HepG2 (cell line): ENCODE data around the gene PALM. TPM values are rescaled to one million over a fixed set of nuclear protein-coding genes. Genes with fewer than 3 reads are reported as not detected.
A peak's percentile ranks its signal among the peaks of the same experiment; 100 is the strongest.

ENCODE experiments used
- ATRX ChIP-seq: sonication (generic); formaldehyde crosslinking; IDR thresholded peaks from 2 replicates; pipeline ENCODE4 v1.4.0; 2020; ENCODE audit warnings: missing genetic modification reagents, borderline replicate concordance
- BCL6 ChIP-seq: IDR thresholded peaks from 2 replicates; pipeline ENCODE4 v1.6.1; 2016; ENCODE audit warnings: missing genetic modification reagents, missing compliant biosample characterization
- CTCF ChIP-seq: sonication (generic); formaldehyde crosslinking; IDR thresholded peaks from 2 replicates; pipeline ENCODE4 v1.5.0; 2020; ENCODE audit warnings: mild to moderate bottlenecking, missing genetic modification reagents, moderate library complexity
- FOSL1 ChIP-seq: sonication (generic); formaldehyde crosslinking; IDR thresholded peaks from 2 replicates; pipeline ENCODE4 v1.9.0; 2021; ENCODE audit warnings: missing genetic modification reagents, borderline replicate concordance
- GATA4 ChIP-seq: sonication (generic); IDR thresholded peaks from 2 replicates; pipeline ENCODE4 v1.6.1; 2016; ENCODE audit warnings: antibody characterized with exemption, low read depth, borderline replicate concordance
- KLF16 ChIP-seq, 2 experiments: sonication (generic) in 1 of 2; formaldehyde crosslinking in 1 of 2; IDR thresholded peaks; 2 replicates each; pipeline versions ENCODE4 v1.6.1 to v1.8.0; 2016 to 2023; ENCODE audit warnings: missing genetic modification reagents in 2 of 2, missing compliant biosample characterization in 1 of 2
- MAF1 ChIP-seq: sonication (generic); formaldehyde crosslinking; IDR thresholded peaks from 2 replicates; pipeline ENCODE4 v1.5.0; 2020; ENCODE audit warnings: missing genetic modification reagents, borderline replicate concordance
- MIER3 ChIP-seq: IDR thresholded peaks from 2 replicates; pipeline ENCODE4 v1.6.1; 2016; ENCODE audit warnings: missing compliant biosample characterization, borderline replicate concordance
- MYNN ChIP-seq: sonication (generic); formaldehyde crosslinking; IDR thresholded peaks from 2 replicates; pipeline ENCODE4 v1.4.0; 2020; ENCODE audit warnings: mild to moderate bottlenecking, low read depth, missing genetic modification reagents
- PHF20 ChIP-seq: sonication (generic); formaldehyde crosslinking; IDR thresholded peaks from 2 replicates; pipeline ENCODE4 v1.5.0; 2020; ENCODE audit warnings: mild to moderate bottlenecking, missing genetic modification reagents
- POGZ ChIP-seq: sonication (generic); formaldehyde crosslinking; IDR thresholded peaks from 2 replicates; pipeline ENCODE4 v1.4.0; 2020; ENCODE audit warnings: mild to moderate bottlenecking, missing genetic modification reagents
- SNRNP70 ChIP-seq: fragments of 200-400 bp; formaldehyde crosslinking; IDR thresholded peaks from 2 replicates; pipeline ENCODE4 v1.6.1; 2017; ENCODE audit warnings: mild to moderate bottlenecking, low read depth, low read length, moderate library complexity
- TBL1XR1 ChIP-seq: fragments of 150-350 bp; IDR thresholded peaks from 2 replicates; pipeline ENCODE4 v1.6.1; 2014; ENCODE audit warnings: borderline replicate concordance, low read length; ENCODE audit not compliant: partially characterized antibody
- TERF1 ChIP-seq: sonication (generic); formaldehyde crosslinking; IDR thresholded peaks from 2 replicates; pipeline ENCODE4 v1.8.0; 2022; ENCODE audit warnings: mild to moderate bottlenecking, missing genetic modification reagents, moderate library complexity
- ZBTB26 ChIP-seq: IDR thresholded peaks from 2 replicates; pipeline ENCODE4 v1.6.1; 2016; ENCODE audit warnings: missing compliant biosample characterization, missing genetic modification reagents, borderline replicate concordance
- ZC3H13 ChIP-seq: sonication (generic); formaldehyde crosslinking; IDR thresholded peaks from 2 replicates; pipeline ENCODE4 v1.8.1; 2023; ENCODE audit warnings: mild to moderate bottlenecking, missing genetic modification reagents, moderate library complexity
- ZNF136 ChIP-seq: sonication (generic); formaldehyde crosslinking; IDR thresholded peaks from 2 replicates; pipeline ENCODE4 v1.8.1; 2022; ENCODE audit warnings: low read depth, mild to moderate bottlenecking, moderate library complexity, missing genetic modification reagents
- ZNF180 ChIP-seq: sonication (generic); formaldehyde crosslinking; IDR thresholded peaks from 2 replicates; pipeline ENCODE4 v1.4.0; 2020; ENCODE audit warnings: low read depth, missing genetic modification reagents, borderline replicate concordance
- ZNF326 ChIP-seq: sonication (generic); formaldehyde crosslinking; IDR thresholded peaks from 2 replicates; pipeline ENCODE4 v1.4.0; 2020; ENCODE audit warnings: missing genetic modification reagents, borderline replicate concordance
- ZNF780A ChIP-seq: sonication (generic); formaldehyde crosslinking; IDR thresholded peaks from 2 replicates; pipeline ENCODE4 v1.8.0; 2022; ENCODE audit warnings: mild to moderate bottlenecking, missing genetic modification reagents, moderate library complexity
- ZNF878 ChIP-seq: sonication (generic); formaldehyde crosslinking; IDR thresholded peaks from 2 replicates; pipeline ENCODE4 v1.8.1; 2023; ENCODE audit warnings: mild to moderate bottlenecking, missing genetic modification reagents, moderate library complexity
- polyA plus RNA-seq, 8 experiments: library from polyadenylated mRNA; depleted of rRNA in 3 of 8; stranded (reverse) in 7 of 8; unstranded in 1 of 8; fragments of >200 nt; fragmentation: Illumina TruSeq in 4 of 8; extraction: Trizol in 4 of 8; gene quantifications; 2 replicates each; pipeline versions ENCODE4 v1.2.1 to v1.2.3, GENCODE V29; 2011 to 2016; ENCODE audit warnings: low read depth in 4 of 8, missing spikeins in 1 of 8, mixed read lengths in 1 of 8; ENCODE audit not compliant: insufficient read depth in 1 of 8
- total RNA-seq, 5 experiments: library from RNA; depleted of rRNA; stranded (reverse); fragments of >200 nt; fragmentation: Illumina TruSeq; extraction: Trizol; gene quantifications; 2 replicates each; pipeline ENCODE4 v1.2.3, GENCODE V29; 2016; ENCODE audit warnings: low read depth in 1 of 5
- TF ChIP-seq, protein P1 (sequence below): sonication (generic); formaldehyde crosslinking; IDR thresholded peaks from 2 replicates; pipeline ENCODE4 v1.5.1; 2020; ENCODE audit warnings: mild to moderate bottlenecking, moderate library complexity, missing genetic modification reagents
- TF ChIP-seq, protein P2 (sequence below): sonication (generic); formaldehyde crosslinking; IDR thresholded peaks from 2 replicates; pipeline ENCODE4 v1.4.0; 2020; ENCODE audit warnings: missing genetic modification reagents

The PALM gene
- total and polyA plus RNA-seq, 2 of the 13 experiments (the other 11 are each of a cell fraction or from before 2014, with no cell fraction given): 4.0 to 9.7 TPM

DNA sequence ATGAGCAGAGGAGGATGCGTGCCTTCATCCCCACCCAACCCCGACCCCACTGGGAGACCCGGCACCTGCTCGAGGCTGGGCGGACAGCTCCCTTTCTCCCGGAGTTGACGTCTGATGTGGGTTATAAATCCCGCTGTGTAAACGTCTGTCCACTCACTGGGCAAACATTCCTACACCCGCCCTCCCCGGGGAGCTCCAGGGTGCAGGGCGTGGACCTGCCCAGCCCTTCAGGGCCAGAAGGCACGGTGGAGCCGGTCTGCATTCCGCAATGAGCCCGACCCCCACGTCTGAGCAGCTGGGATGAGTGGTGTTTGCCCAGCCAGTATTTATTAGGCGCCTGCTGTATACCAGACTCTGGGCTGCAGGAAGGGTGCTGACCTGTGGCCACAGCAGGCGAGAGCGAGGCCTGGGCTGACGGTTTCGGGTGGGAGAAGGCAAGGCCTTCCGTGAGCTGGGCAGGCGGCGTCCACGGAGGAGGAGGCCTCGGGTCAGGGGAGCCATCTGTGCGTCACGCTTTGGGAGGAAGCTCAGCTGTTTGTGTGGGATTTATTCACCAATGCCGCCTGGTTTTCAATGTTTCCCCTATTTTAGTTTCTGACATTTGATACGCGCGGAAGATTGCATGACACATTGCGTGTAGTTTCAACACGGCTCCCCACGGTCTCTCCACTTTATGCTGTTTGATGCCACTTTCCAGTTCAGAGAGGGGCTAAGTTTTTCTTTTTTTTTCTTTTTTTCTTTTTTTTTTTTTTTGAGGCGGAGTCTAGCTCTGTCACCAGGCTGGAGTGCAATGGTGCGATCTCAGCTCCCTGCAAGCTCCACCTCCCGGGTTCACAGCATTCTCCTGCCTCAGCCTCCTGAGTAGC, 44.1 kb downstream of the PALM start (continued):
- no peak for TF ChIP-seq KLF16 (CRISPR knock-in tag; IDR thresholded peaks at IDR 0.05)
- TF ChIP-seq BCL6 (CRISPR knock-in tag): peak; percentile 51
- no peak for TF ChIP-seq PHF20 (CRISPR knock-in tag)
- TF ChIP-seq POGZ: no peak
- no peak for TF ChIP-seq GATA4
- TF ChIP-seq ZC3H13 (CRISPR knock-in tag): no peak
- TF ChIP-seq MAF1 (CRISPR knock-in tag): no peak
- no peak for TF ChIP-seq ZNF878 (CRISPR knock-in tag)
- no peak for TF ChIP-seq MYNN (CRISPR knock-in tag)
- TF ChIP-seq, protein P1, sequence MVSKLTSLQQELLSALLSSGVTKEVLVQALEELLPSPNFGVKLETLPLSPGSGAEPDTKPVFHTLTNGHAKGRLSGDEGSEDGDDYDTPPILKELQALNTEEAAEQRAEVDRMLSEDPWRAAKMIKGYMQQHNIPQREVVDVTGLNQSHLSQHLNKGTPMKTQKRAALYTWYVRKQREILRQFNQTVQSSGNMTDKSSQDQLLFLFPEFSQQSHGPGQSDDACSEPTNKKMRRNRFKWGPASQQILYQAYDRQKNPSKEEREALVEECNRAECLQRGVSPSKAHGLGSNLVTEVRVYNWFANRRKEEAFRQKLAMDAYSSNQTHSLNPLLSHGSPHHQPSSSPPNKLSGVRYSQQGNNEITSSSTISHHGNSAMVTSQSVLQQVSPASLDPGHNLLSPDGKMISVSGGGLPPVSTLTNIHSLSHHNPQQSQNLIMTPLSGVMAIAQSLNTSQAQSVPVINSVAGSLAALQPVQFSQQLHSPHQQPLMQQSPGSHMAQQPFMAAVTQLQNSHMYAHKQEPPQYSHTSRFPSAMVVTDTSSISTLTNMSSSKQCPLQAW (CRISPR knock-in tag): no peak
- no peak for TF ChIP-seq ZBTB26 (CRISPR knock-in tag)
- no peak for TF ChIP-seq ATRX (CRISPR knock-in tag)
- TF ChIP-seq SNRNP70: no peak
- TF ChIP-seq ZNF136 (CRISPR knock-in tag): no peak
- TF ChIP-seq ZNF326 (CRISPR knock-in tag): no peak
- TF ChIP-seq MIER3 (CRISPR knock-in tag): no peak
- TF ChIP-seq ZNF780A (CRISPR knock-in tag): no peak
- no peak for TF ChIP-seq TBL1XR1
- TF ChIP-seq ZNF180 (CRISPR knock-in tag): no peak
- TF ChIP-seq TERF1 (CRISPR knock-in tag): no peak
- no peak for TF ChIP-seq CTCF
- no peak for TF ChIP-seq FOSL1
- TF ChIP-seq, protein P2, sequence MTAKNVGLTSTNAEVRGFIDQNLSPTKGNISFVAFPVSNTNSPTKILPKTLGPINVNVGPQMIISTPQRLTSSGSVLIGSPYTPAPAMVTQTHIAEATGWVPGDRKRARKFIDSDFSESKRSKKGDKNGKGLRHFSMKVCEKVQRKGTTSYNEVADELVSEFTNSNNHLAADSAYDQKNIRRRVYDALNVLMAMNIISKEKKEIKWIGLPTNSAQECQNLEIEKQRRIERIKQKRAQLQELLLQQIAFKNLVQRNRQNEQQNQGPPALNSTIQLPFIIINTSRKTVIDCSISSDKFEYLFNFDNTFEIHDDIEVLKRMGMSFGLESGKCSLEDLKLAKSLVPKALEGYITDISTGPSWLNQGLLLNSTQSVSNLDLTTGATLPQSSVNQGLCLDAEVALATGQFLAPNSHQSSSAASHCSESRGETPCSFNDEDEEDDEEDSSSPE (CRISPR knock-in tag): peak; percentile 42; the same call in 1 of the 2 replicates
